Stimulated activated CD8-positive, alpha-beta memory T cell treated with anti-CD3 and anti-CD28 coated beads, Interleukin-12 subunit alpha, Interleukin-12 subunit beta, amount 100 ng/mL, for 4 hours (primary cell): ENCODE results near the gene PLEKHA7.
"Not testable (repeated sequence)": the region's sequence is repeated elsewhere in the genome, so short reads cannot be mapped to it uniquely, and the experiment has no call there.

Experiments
- DNase-seq: peaks from one replicate; pipeline ENCODE4 v3.0.0-alpha.2; 2020; ENCODE audit warnings: low read depth

Gene PLEKHA7

GRCh38 chr11:17005646-17006045 lies 8.6 kb downstream of the PLEKHA7 start:
- no peak for DNase-seq

GRCh38 chr11:17004486-17005148 lies 9.6 kb downstream of the PLEKHA7 start:
- no peak for DNase-seq

- DNase-seq: no peak
These were observed 10.8 kb downstream of the PLEKHA7 start for GRCh38 chr11:17003426-17003825.

DNA sequence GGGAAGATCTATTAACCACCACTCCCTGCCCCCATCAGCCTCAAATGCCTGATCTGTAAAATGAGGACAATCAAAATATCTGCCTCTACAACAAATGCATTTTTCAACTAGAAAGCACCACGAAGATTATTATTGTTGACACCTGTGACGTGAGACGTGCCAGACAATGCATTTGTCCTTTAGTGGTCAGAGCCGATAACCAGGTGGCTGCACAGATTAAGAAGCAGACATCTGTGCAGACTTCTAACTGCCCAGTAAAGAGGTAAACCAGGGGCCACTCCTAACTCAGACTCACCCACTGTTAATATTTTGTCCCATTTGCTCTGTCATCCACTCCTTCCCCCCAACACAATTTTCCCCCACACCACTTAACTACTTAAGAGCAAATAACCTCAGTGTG lies 11.7 kb downstream of the PLEKHA7 start:
- DNase-seq: no peak

DNA sequence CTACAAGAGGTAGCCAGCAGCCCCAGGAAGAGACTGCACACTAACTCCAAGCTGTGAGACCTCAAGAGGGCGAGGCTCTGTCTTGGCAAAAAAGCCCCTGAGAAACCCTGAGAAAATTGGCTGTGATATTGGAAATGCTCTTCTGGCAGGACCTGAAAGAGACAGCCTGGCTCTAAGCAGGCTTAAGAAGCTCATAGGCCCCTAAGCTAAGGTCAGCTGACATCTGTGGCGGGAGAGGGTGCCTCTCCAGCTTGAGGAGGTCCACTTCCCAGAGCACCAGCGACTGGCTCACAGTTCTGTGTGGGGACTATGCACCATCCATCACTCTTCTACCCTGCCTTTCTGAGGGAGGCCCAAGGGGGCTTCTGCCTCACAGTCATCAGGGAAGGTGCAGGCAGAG lies 12.4 kb downstream of the PLEKHA7 start:
- DNase-seq: no peak

DNA sequence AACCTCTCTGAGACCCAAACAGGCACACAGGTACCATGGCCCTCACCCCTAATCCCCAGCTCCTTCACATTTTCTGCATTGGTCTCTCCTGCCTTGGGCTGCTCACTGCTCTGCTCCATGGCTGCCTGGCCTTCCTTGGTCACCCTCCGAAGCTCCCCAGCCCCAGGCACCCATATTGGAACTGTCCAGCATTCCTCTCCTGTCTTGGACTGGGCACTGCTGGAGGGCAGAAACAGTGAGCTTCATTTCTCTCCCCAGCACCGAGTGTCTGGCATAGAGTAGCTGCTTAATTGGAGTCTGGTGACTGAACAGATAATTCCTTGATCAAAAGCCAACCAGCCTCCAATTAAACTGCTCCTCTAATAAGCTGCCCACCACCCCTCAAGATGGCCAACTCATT lies 13.2 kb downstream of the PLEKHA7 start:
- no peak for DNase-seq

GRCh38 chr11:17000253-17000652 lies 14.0 kb downstream of the PLEKHA7 start:
- DNase-seq: not testable (repeated sequence)

GRCh38 chr11:16999116-16999515 lies 15.1 kb downstream of the PLEKHA7 start:
- DNase-seq: no peak

DNA sequence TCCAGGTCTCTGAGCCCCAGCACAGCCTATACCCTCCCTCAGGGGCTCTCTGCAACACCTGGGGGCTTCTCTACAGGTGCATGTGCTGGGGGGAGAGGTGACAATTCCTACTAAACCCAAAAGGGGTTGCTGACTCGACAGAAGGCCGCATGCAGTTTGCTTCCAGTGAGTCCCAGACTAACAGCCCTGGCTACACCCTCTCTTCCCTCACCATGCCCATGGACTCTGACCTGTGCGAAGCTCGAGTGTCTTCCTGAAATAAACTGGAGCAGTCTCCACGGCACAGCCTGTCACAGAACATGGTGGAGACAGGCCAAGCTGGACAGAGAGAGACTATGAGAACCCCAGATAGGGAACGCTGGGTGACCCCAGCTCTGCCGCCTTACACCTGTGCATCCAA lies 16.6 kb downstream of the PLEKHA7 start:
- no peak for DNase-seq

DNA sequence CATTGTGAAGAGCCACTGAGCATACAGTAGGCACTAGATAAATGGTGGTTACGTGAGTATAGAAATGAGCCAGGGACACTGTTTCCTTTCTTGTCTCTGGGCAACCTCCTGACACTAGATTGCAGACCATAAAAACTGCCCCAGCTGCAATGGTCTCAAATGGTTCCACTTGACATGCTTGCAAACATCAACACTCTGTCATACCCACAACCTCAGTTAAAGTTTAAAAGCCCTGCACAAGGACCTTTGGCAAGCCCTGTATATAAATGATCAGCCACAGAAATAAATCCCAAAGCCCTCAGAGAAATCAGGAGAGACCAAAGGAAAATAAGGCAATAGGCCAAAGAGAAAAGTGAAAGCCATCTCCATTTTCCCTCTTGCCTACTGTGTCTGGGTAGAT lies 20.7 kb downstream of the PLEKHA7 start:
- no peak for DNase-seq

DNA sequence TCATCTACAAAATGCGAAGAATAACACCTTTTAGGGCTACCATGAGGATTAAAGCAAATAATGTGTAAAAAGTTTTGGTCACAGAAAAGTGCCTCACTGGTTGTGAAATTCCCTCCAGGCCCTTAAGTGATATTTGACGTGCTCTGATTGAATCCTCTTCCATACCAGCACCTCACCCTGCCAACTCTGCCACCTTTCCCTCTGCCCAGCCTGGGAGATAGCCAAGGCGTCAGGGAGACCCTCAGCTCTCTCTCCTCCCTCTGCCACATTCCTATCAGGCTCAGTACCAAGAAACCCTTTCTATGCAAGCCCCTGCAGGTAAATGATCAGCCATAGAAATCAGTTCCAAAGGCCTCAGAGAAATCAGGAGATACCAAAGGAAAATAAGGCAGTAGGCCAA lies 21.4 kb downstream of the PLEKHA7 start:
- no peak for DNase-seq

- no peak for DNase-seq
These were observed 24.7 kb downstream of the PLEKHA7 start for GRCh38 chr11:16989554-16989953.

- no peak for DNase-seq
These were observed 27.0 kb downstream of the PLEKHA7 start for GRCh38 chr11:16987205-16987568.

- DNase-seq: peak; percentile 4
These were observed 27.6 kb downstream of the PLEKHA7 start for GRCh38 chr11:16986434-16987204.

DNA sequence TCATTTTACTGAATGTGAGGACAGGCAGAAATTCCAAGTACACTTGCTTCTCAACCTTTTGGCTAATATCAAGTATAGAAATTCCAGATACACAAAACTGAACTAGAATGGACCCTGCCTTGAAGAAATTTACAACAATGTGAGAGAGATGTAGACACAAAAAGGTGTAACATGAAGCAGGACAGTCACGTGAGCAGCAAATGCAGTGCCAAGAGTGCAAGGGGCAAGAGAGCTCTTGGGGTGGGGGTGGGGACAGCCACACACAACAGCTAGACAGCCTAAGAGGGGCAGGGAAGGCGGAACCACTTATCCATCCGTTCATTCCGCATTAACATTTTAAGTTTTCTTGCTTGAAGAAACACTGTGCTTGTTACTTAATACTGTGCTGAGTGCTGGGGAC lies 28.9 kb downstream of the PLEKHA7 start:
- DNase-seq: no peak

DNA sequence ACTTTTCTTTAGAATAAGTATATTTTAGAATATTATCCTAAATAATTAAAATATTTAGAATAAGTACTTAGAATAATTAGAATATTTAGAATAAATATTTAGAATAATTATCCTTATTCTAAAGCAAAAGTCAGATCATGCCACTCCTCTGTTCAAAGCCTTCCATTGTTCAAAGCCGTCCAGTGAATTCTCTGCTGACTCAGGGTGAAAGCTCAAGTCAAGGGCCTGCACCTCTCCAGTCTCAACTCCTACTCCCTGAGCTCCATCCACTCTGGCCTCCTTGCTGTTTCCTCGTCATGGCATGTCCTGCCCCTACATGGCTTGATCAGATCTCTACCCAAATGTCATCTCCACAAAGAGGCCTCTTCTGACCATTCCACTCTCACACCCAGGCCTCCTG lies 30.0 kb downstream of the PLEKHA7 start:
- no peak for DNase-seq

- no peak for DNase-seq
These were observed 31.4 kb downstream of the PLEKHA7 start for GRCh38 chr11:16982809-16983208.

DNA sequence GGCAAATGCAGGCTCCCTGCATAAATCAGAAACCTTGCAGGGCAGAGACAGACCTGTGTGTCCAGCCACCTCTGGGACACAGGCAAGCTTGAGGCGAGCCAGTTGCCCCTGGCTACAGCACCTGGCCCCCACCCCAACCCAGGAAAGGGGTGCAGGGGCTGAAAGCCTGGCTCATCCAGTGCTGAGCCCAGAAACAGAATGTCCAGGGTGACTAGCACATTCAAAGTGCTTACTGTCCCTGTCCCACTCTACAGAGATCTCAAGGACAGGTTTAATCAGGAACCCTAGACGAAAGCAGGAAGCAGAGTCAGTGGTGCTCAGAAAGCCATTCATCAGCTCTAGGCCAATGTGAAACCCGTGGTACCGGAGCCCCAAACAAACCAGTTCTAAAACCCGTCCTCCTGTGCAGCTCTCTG lies 31.9 kb downstream of the PLEKHA7 start:
- no peak for DNase-seq

- no peak for DNase-seq
These were observed 32.5 kb downstream of the PLEKHA7 start for GRCh38 chr11:16981651-16982194.

DNA sequence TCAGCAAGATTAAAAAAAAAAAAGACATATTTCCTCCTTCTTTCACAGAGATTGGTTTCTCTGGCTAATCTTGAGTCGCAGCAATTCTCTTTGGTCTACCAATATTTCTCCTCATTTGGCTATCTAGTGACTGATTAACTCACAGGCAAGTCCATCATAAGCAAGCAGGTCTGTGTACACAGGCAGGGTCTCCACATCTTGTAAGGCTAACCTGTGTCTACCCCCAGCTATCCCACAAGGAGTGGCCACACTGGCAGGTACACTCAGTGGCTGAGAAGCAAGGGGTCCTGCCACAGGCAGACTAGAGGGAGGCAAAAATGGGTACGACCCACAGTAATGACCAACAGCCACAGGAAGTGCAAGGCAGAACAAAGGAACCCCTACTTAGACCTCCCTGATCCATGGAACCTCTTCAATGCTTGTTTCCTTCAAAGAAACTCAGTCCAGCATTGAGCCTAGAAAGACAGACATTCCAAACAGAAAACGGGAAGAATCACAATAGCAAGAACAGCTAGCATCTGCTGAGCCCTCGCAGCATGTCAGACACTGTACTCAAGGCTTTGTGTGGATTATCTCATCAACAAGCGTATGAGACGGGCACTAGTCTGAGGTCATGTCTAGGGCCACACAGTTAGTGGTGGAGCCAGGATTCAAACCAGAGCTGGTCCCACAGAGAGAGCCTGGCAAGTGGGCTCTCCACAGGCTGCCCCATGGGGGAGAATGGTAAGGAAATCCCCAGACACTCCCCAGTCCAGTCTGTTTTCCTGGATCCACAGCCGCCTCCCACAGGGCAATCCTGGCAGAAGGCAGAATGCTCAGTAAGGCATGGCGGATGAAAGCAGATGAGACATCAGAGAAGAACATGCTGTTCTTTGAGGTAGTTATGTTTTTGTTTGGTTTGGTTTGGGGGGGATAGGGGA lies 34.3 kb downstream of the PLEKHA7 start:
- DNase-seq: no peak

GRCh38 chr11:16977994-16978315 lies 36.3 kb downstream of the PLEKHA7 start:
- no peak for DNase-seq

- no peak for DNase-seq
These were observed 36.8 kb downstream of the PLEKHA7 start for GRCh38 chr11:16977136-16977993.
